Measurements from ENCODE around the gene FADS2. TPM values are rescaled to one million over a fixed set of nuclear protein-coding genes. Genes with fewer than 3 reads are reported as not detected.

FADS2 gene
- total and polyA plus RNA-seq, 7 experiments from 2014 or later: 0.19 to 192 (median 2.1) TPM

DNA sequence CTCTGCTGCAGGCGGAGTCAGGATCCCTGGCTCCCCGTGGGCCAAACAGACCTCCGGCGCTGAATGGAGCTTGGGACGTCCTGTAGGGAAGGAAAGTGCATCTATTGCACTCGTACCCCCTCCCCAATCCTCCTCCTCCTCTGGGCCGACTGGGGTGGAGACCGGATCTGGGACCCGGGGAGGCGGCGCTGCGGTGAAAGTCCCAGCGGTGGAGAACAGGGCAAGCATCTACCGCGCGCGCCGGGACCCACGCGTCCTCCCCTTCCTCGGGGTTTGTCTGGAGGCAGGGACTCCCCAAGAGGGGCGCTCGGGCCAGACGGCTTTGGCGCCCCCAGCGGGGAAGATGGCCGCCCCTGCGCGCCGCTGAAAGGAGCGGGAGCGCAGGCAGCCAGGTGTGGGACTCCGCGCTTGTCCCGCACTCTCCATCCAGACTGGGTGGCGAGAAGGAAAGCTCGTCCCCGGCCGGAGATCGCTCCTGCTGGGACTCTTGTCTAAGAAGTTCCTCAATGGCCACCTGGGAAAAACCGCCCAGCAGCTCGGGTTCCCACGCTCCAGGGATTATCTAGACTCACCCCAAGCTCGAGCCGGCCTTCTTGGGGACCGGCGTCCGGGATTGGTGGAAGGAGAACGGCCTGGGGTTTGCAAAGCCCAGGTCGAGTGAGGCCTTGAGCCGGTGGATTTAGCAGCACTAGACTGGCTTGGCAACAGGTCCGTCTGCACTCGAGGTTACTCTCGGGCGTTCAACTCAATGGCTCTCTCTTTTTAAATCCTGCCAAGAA lies 718 bp downstream of the FADS2 start:
- POLR2A ChIA-PET: no interaction called here
- H3K4me1 ChIP-seq (ENCODE audit: control insufficient read depth in 2 of 2, insufficient read depth in 2 of 2, low read length in 2 of 2): peaks cover 5 to 11% of the 10 kb centered on the region in 2 donors
- H3K36me3 Mint-ChIP-seq: peaks cover 0 to 15% (median 3%) of the 10 kb centered on the region in 5 donors
- H3K4me1 Mint-ChIP-seq: peaks cover 17 to 61% (median 27%) of the 10 kb centered on the region in 7 donors
- H3K27me3 Mint-ChIP-seq: peaks cover 0 to 46% (median 30%) of the 10 kb centered on the region in 5 donors
- intact Hi-C loops (cut with micrococcal nuclease): loop anchor here (1.0 to 5.0 kb wide), 2 partner anchors 37 to 63 kb away; partner anchors contain the start of genes FEN1 (in 2 of the 2), TMEM258 (in 2 of the 2) and FADS3 (in 1 of the 2)
- peak in 7 of 9 donors; percentile 9 to 74 (median 31) for DNase-seq
- peak overlapping the region; percentile 77 to 91 (median 84) for H3K4me3 Mint-ChIP-seq
- peaks cover 0 to 5% (median 0%) of the 10 kb centered on the region in 11 donors for H3K9me3 Mint-ChIP-seq
- CTCF ChIA-PET: interaction anchor here (1.1 to 1.3 kb wide), 2 partner anchors 11 to 279 kb away, joined by 3 read pairs; no protein-coding TSS in a partner anchor
- peak overlapping the region in 2 of 9 donors; percentile 63 to 93 for H3K27ac Mint-ChIP-seq
- no peaks in the 10 kb centered on the region for H3K9me3 ChIP-seq (ENCODE audit: control insufficient read depth in 2 of 3, low read length in 3 of 3)
- H3K4me3 ChIP-seq (ENCODE audit: low read length): peak overlapping the region; percentile 64
- no peaks in the 10 kb centered on the region for H3K27me3 ChIP-seq (ENCODE audit: control insufficient read depth in 2 of 2, insufficient read depth in 2 of 2, low read length in 2 of 2)
- H3K36me3 ChIP-seq (ENCODE audit: control insufficient read depth in 2 of 3, insufficient read depth in 3 of 3, low read length in 3 of 3): no peaks in the 10 kb centered on the region
- no peak overlapping the region for H3K27ac ChIP-seq (ENCODE audit: low read depth, low read length)
- peak; percentile 44 for ATAC-seq

DNA sequence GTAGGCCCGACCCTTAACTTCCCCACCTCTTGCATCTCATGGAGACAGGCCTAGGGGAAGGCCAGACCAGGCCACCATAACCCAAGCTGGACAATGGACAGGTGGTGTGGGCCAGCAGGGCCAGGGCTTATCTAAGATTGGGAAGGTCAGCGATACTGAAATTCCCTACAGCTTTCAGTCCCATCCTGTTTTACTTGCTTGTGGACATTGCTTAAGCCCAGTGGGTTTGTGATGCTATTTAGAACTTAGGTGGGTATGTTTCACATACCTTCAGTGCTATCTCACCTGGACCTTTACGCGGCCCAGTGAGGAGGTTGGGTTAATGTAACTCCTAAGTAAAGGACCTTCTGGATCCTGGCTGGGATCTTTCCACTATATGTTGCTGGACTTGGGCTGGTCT lies 1.7 kb downstream of the FADS2 start:
- H3K27ac ChIP-seq (ENCODE audit: low read depth, low read length): no peak overlapping the region
- Mint-ChIP-seq H3K27me3 (peaks cover 0 to 49% (median 33%) of the 10 kb centered on the region in 5 donors), H3K36me3 (peaks cover 0 to 17% (median 3%) of the 10 kb centered on the region in 5 donors), H3K27ac (peak overlapping the region in 1 of 9 donors; percentile 93), H3K4me1 (peaks cover 27 to 69% (median 35%) of the 10 kb centered on the region in 7 donors), H3K4me3 (peak overlapping the region; percentile 25 to 91 (median 84)), H3K9me3 (peaks cover 0 to 5% (median 0%) of the 10 kb centered on the region in 11 donors)
- ChIA-PET POLR2A (no interaction called here), CTCF (interaction anchor here (0.6 to 0.9 kb wide), 3 partner anchors 12 to 276 kb away, joined by 3 to 4 read pairs (median 3); no protein-coding TSS in a partner anchor)
- H3K9me3 ChIP-seq (ENCODE audit: control insufficient read depth in 2 of 3, low read length in 3 of 3): no peaks in the 10 kb centered on the region
- H3K36me3 ChIP-seq (ENCODE audit: control insufficient read depth in 2 of 3, insufficient read depth in 3 of 3, low read length in 3 of 3): no peaks in the 10 kb centered on the region
- no peaks in the 10 kb centered on the region for H3K27me3 ChIP-seq (ENCODE audit: control insufficient read depth in 2 of 2, insufficient read depth in 2 of 2, low read length in 2 of 2)
- DNase-seq: no peak
- peaks cover 13 to 19% of the 10 kb centered on the region in 2 donors for H3K4me1 ChIP-seq (ENCODE audit: control insufficient read depth in 2 of 2, insufficient read depth in 2 of 2, low read length in 2 of 2)
- no peak for ATAC-seq
- no peak overlapping the region for H3K4me3 ChIP-seq (ENCODE audit: low read length)
- intact Hi-C loops (cut with micrococcal nuclease): loop anchor here (5.0 kb wide), 2 partner anchors 62 to 292 kb away; partner anchors contain the start of genes FADS3 (in 1 of the 2) and INCENP (in 1 of the 2)

DNA sequence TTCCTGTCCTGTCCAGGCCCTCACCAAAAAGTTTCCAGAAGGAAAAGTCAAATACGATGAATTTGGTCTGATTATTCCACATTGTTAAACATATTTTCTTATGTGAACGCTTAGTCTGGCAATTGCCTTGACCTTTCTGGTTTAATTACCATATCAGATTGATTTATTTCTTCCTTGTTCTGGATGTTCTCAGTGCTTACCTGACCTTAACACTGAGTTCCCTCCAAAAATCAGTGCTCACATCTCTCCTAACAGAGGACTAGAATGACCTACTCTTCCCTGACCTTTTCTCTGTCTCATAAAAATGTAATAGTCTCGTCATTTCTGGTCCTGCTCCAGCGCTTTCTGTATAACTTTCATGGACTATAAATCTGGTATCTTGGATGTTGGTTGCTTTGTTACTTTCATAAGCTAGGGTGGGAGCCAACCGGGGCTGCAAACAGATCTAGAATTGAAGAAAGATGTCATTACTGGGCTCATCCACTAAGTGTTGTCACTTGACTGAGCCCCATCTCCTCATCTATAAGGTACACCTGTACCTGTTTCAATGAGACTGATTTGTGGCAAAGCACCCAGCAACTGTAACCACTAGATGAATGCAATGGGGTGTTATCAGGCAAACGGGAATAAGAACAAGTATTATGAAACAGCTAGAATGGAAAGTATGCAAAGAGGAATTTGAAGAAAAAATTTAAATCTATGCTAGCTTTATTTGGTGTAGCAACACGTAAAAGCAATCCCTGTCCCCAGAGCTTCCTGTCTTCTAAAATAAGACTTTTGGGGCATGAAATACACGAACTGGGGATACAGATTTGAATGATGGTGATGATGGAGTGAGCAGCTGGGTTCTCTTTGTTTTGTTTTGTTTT lies 2.4 kb downstream of the FADS2 start:
- Histone ChIP-seq H3K9me3 (ENCODE audit: control insufficient read depth in 2 of 3, low read length in 3 of 3) (no peaks in the 10 kb centered on the region), H3K4me3 (ENCODE audit: low read length) (no peak overlapping the region), H3K27ac (ENCODE audit: low read depth, low read length) (no peak overlapping the region), H3K4me1 (ENCODE audit: control insufficient read depth in 2 of 2, insufficient read depth in 2 of 2, low read length in 2 of 2) (peaks cover 16 to 24% of the 10 kb centered on the region in 2 donors), H3K27me3 (ENCODE audit: control insufficient read depth in 2 of 2, insufficient read depth in 2 of 2, low read length in 2 of 2) (no peaks in the 10 kb centered on the region), H3K36me3 (ENCODE audit: control insufficient read depth in 2 of 3, insufficient read depth in 3 of 3, low read length in 3 of 3) (no peaks in the 10 kb centered on the region)
- H3K27me3 Mint-ChIP-seq: peaks cover 0 to 49% (median 33%) of the 10 kb centered on the region in 5 donors
- DNase-seq (no peak), ATAC-seq (no peak)
- peaks cover 31 to 73% (median 39%) of the 10 kb centered on the region in 7 donors for H3K4me1 Mint-ChIP-seq
- ChIA-PET POLR2A (interaction anchor here (0.9 kb wide), 1 partner anchor 105 kb away, joined by 3 read pairs; no protein-coding TSS in a partner anchor), CTCF (interaction anchor here (0.6 to 0.9 kb wide), 3 partner anchors 11 to 276 kb away, joined by 3 to 4 read pairs (median 3); no protein-coding TSS in a partner anchor)
- intact Hi-C loops (cut with micrococcal nuclease): loop anchor here in 1 of 2 donors (5.0 kb wide), 1 partner anchor 292 kb away; the partner anchor contains the start of gene INCENP
- peak overlapping the region in 1 of 9 donors; percentile 98 for H3K27ac Mint-ChIP-seq
- peaks cover 0 to 17% (median 3%) of the 10 kb centered on the region in 5 donors for H3K36me3 Mint-ChIP-seq
- peak overlapping the region in 5 of 10 donors; percentile 5 to 91 (median 59) for H3K4me3 Mint-ChIP-seq
- peaks cover 0 to 5% (median 0%) of the 10 kb centered on the region in 11 donors for H3K9me3 Mint-ChIP-seq

DNA sequence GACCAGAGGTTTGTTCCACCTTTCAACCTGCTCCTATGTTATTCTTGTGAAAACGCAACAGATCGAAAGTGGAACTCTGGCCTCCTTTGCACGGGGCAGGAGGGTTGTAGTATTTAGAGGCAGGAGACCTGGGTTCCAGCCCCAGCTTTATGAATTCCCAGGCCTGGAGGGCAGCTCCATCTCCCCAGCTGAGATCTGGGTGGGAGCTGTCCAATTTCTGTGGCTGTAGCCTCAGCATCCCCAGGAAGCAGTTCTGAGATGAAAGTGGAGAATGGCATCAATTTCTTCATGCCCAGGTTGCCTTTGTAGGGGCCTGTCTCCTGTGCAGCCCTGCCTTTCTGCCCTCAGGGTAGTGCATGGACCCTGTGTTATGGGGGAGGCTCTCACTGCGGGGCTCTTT lies 4.1 kb downstream of the FADS2 start:
- Mint-ChIP-seq H3K36me3 (peaks cover 0 to 15% (median 3%) of the 10 kb centered on the region in 5 donors), H3K27ac (peak overlapping the region in 2 of 9 donors; percentile 94 to 98), H3K4me3 (peak overlapping the region in 1 of 10 donors; percentile 91), H3K27me3 (peaks cover 0 to 41% (median 31%) of the 10 kb centered on the region in 5 donors), H3K4me1 (peaks cover 32 to 72% (median 41%) of the 10 kb centered on the region in 7 donors), H3K9me3 (peaks cover 0 to 5% (median 0%) of the 10 kb centered on the region in 11 donors)
- intact Hi-C loops (cut with micrococcal nuclease): loop anchor here in 1 of 2 donors (5.0 kb wide), 1 partner anchor 290 kb away; the partner anchor contains the start of gene INCENP
- no peak overlapping the region for H3K27ac ChIP-seq (ENCODE audit: low read depth, low read length)
- no peak for DNase-seq
- no peaks in the 10 kb centered on the region for H3K27me3 ChIP-seq (ENCODE audit: control insufficient read depth in 2 of 2, insufficient read depth in 2 of 2, low read length in 2 of 2)
- H3K4me3 ChIP-seq (ENCODE audit: low read length): no peak overlapping the region
- no peaks in the 10 kb centered on the region for H3K9me3 ChIP-seq (ENCODE audit: control insufficient read depth in 2 of 3, low read length in 3 of 3)
- ChIA-PET CTCF (no interaction called here), POLR2A (no interaction called here)
- no peaks in the 10 kb centered on the region for H3K36me3 ChIP-seq (ENCODE audit: control insufficient read depth in 2 of 3, insufficient read depth in 3 of 3, low read length in 3 of 3)
- H3K4me1 ChIP-seq (ENCODE audit: control insufficient read depth in 2 of 2, insufficient read depth in 2 of 2, low read length in 2 of 2): peaks cover 16 to 24% of the 10 kb centered on the region in 2 donors
- ATAC-seq: no peak

DNA sequence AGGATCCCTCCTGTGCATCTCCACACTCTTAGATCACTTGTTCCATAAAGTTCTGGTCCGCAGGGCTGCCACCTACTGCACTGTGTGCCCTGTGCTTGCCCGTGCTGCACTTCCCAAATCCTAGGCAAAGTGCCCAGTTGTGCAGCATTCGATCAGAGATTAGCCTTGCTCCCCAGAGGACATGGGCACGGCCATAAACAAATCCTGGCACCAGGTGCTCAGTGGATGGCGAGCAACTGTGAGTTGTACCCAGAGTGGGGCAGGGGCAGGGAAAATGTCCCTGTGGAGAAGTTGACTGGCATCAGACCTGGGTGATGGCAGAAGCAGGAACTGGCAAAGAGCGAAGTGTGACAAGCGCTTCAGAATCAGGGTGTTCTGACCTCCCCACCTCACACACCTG lies 4.7 kb downstream of the FADS2 start:
- ChIA-PET POLR2A (no interaction called here), CTCF (no interaction called here)
- H3K36me3 ChIP-seq (ENCODE audit: control insufficient read depth in 2 of 3, insufficient read depth in 3 of 3, low read length in 3 of 3): no peaks in the 10 kb centered on the region
- Mint-ChIP-seq H3K36me3 (peaks cover 0 to 15% (median 3%) of the 10 kb centered on the region in 5 donors), H3K27ac (peak overlapping the region in 3 of 9 donors; percentile 60 to 98 (median 94)), H3K4me3 (peak overlapping the region in 3 of 10 donors; percentile 16 to 84 (median 34)), H3K9me3 (peaks cover 0 to 5% (median 0%) of the 10 kb centered on the region in 11 donors), H3K27me3 (peaks cover 0 to 41% (median 30%) of the 10 kb centered on the region in 5 donors), H3K4me1 (peaks cover 32 to 72% (median 41%) of the 10 kb centered on the region in 7 donors)
- DNase-seq (no peak), ATAC-seq (no peak)
- peaks cover 16 to 24% of the 10 kb centered on the region in 2 donors for H3K4me1 ChIP-seq (ENCODE audit: control insufficient read depth in 2 of 2, insufficient read depth in 2 of 2, low read length in 2 of 2)
- H3K27ac ChIP-seq (ENCODE audit: low read depth, low read length): no peak overlapping the region
- no peaks in the 10 kb centered on the region for H3K27me3 ChIP-seq (ENCODE audit: control insufficient read depth in 2 of 2, insufficient read depth in 2 of 2, low read length in 2 of 2)
- intact Hi-C loops (cut with micrococcal nuclease): loop anchor here in 1 of 2 donors (5.0 kb wide), 1 partner anchor 290 kb away; the partner anchor contains the start of gene INCENP
- H3K9me3 ChIP-seq (ENCODE audit: control insufficient read depth in 2 of 3, low read length in 3 of 3): no peaks in the 10 kb centered on the region
- H3K4me3 ChIP-seq (ENCODE audit: low read length): no peak overlapping the region
